CD4-positive, alpha-beta T cell (primary cell): ENCODE results near the gene ZGPAT. TPM values are rescaled to one million over a fixed set of nuclear protein-coding genes. Genes with fewer than 3 reads are reported as not detected.

ENCODE experiments used
- ATAC-seq: fragments of 200-7000 bp; cut with Tn5 transposase; one replicate; pipeline ENCODE4 v1.10.0; 2022; ENCODE audit warnings: mild to moderate bottlenecking; ENCODE audit not compliant: poor library complexity
- CTCF ChIA-PET: fragments of 350-600 bp; sonication (Branson Sonifier 250); formaldehyde crosslinking; loops from one replicate; lab custom pipeline; 2021; ENCODE audit warnings: antibody characterized with exemption, inconsistent platforms; lab: Charles Lee
- POLR2A ChIA-PET: fragments of 350-600 bp; sonication (Branson Sonifier 250); formaldehyde crosslinking; loops from one replicate; lab custom pipeline; 2021; ENCODE audit warnings: antibody characterized with exemption, inconsistent platforms; lab: Charles Lee
- DNase-seq, 14 experiments: peaks; one replicate each; pipeline ENCODE4 v3.0.0-alpha.2; 2013 to 2020; ENCODE audit warnings: mixed read lengths in 2 of 14
- H3K27ac ChIP-seq, 2 donors: one replicate each; pipeline versions ENCODE4 v1.5.1 to v1.7.0; 2013; ENCODE audit warnings: low read length in 2 of 2, low read depth in 1 of 2, mild to moderate bottlenecking in 1 of 2
- H3K27me3 ChIP-seq, 2 experiments: 1 replicate in 1 of 2; 2 replicates in 1 of 2; pipeline versions ENCODE4 v1.6.1 to v1.7.0; 2013; ENCODE audit warnings: low read length in 2 of 2, control low read depth in 1 of 2, mild to moderate bottlenecking in 1 of 2, moderate library complexity in 1 of 2; ENCODE audit not compliant: insufficient read depth in 2 of 2, control insufficient read depth in 1 of 2
- H3K36me3 ChIP-seq: one replicate; pipeline ENCODE4 v1.6.1; 2013; ENCODE audit warnings: low read length, control low read depth; ENCODE audit not compliant: insufficient read depth
- H3K4me1 ChIP-seq: one replicate; pipeline ENCODE4 v1.6.1; 2013; ENCODE audit warnings: low read length, control low read depth; ENCODE audit not compliant: insufficient read depth
- H3K4me3 ChIP-seq: one replicate; pipeline ENCODE4 v1.5.1; 2013; ENCODE audit warnings: mild to moderate bottlenecking, low read length, moderate library complexity
- H3K9me3 ChIP-seq, 2 experiments: 1 replicate in 1 of 2; 2 replicates in 1 of 2; pipeline versions ENCODE4 v1.6.1 to v1.7.0; 2013; ENCODE audit warnings: low read length in 2 of 2, mild to moderate bottlenecking in 2 of 2, control low read depth in 1 of 2, moderate library complexity in 1 of 2; ENCODE audit not compliant: control insufficient read depth in 1 of 2, insufficient read depth in 1 of 2
- H3K27ac Mint-ChIP-seq: one replicate; pipeline ENCODE4 v1.8.0; 2020; ENCODE audit warnings: mixed read lengths
- H3K27me3 Mint-ChIP-seq: one replicate; pipeline ENCODE4 v1.8.0; 2021; ENCODE audit warnings: mixed read lengths
- H3K36me3 Mint-ChIP-seq: one replicate; pipeline ENCODE4 v1.8.0; 2021; ENCODE audit warnings: low read depth, mixed read lengths
- H3K4me1 Mint-ChIP-seq: one replicate; pipeline ENCODE4 v1.8.0; 2021; ENCODE audit warnings: low read depth, mixed read lengths
- H3K4me3 Mint-ChIP-seq: one replicate; pipeline ENCODE4 v1.8.0; 2020; ENCODE audit warnings: mild to moderate bottlenecking, mixed read lengths
- H3K9me3 Mint-ChIP-seq: one replicate; pipeline ENCODE4 v1.8.0; 2020; ENCODE audit warnings: mixed read lengths
- intact Hi-C, 2 experiments: fragments of 100-400 bp; cut with DNase I in 1 of 2; cut with micrococcal nuclease in 1 of 2; formaldehyde crosslinking; loops; one replicate each; pipeline versions ENCODE4 v1.15.1 to v1.9.0; 2023 to 2025; cut with DNase I, micrococcal nuclease
- total RNA-seq, 174 experiments: library from RNA in 2 of 174; stranded (reverse) in 2 of 174; gene quantifications; one replicate each; pipeline ENCODE4 v1.2.3 and lab custom pipeline; 2021 to 2026
- TF ChIP-seq, protein P1 (sequence below): fragments of 200-600 bp; IDR thresholded peaks from one replicate; pipeline ENCODE4 v1.8.0; 2022; ENCODE audit warnings: antibody characterized with exemption, mild to moderate bottlenecking

The ZGPAT gene
- total RNA-seq, 2 experiments from 2014 or later, result 28.2 to 33.4 TPM

- Mint-ChIP-seq H3K36me3 (no peaks in the 10 kb centered on the region), H3K4me1 (no peaks in the 10 kb centered on the region), H3K27ac (no peak overlapping the region), H3K27me3 (no peaks in the 10 kb centered on the region), H3K4me3 (no peak overlapping the region), H3K9me3 (no peaks in the 10 kb centered on the region)
- Histone ChIP-seq H3K36me3 (no peaks in the 10 kb centered on the region), H3K27ac (no peak overlapping the region), H3K9me3 (no peaks in the 10 kb centered on the region), H3K4me3 (no peak overlapping the region), H3K4me1 (no peaks in the 10 kb centered on the region), H3K27me3 (no peaks in the 10 kb centered on the region)
- ChIA-PET CTCF (no interaction called here), POLR2A (no interaction called here)
- ATAC-seq (no peak), DNase-seq (no peak)
- intact Hi-C loops, result loop anchor here in 1 of 2 experiments (2.0 kb wide), 1 partner anchor 40 kb away; no protein-coding TSS in a partner anchor
- TF ChIP-seq, protein P1, sequence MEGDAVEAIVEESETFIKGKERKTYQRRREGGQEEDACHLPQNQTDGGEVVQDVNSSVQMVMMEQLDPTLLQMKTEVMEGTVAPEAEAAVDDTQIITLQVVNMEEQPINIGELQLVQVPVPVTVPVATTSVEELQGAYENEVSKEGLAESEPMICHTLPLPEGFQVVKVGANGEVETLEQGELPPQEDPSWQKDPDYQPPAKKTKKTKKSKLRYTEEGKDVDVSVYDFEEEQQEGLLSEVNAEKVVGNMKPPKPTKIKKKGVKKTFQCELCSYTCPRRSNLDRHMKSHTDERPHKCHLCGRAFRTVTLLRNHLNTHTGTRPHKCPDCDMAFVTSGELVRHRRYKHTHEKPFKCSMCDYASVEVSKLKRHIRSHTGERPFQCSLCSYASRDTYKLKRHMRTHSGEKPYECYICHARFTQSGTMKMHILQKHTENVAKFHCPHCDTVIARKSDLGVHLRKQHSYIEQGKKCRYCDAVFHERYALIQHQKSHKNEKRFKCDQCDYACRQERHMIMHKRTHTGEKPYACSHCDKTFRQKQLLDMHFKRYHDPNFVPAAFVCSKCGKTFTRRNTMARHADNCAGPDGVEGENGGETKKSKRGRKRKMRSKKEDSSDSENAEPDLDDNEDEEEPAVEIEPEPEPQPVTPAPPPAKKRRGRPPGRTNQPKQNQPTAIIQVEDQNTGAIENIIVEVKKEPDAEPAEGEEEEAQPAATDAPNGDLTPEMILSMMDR, result no peak
Observed at GRCh38 chr20:63765082-63765873, 57.4 kb downstream of the ZGPAT start.

DNA sequence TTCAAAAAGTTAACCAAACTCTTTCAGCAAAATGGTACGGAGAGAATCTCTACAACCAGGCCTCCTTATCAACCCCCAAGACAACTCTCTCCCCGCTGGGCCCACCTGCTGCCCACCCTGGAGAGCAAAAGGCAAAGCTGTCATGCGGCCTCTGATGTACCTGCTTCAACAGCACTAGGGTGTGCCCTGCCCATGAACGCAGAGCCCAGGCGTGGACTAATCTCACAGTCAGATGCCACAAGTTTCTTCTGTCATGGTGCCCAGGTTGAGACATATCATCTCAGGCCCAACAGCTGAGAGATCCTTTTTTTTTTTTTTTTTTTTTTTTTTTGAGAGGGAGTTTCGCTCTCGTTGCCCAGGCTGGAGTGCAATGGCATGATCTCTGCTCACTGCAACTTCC is 58.1 kb downstream of the ZGPAT start:
- no peaks in the 10 kb centered on the region for H3K27me3 Mint-ChIP-seq
- Histone ChIP-seq H3K4me3 (no peak overlapping the region), H3K36me3 (no peaks in the 10 kb centered on the region), H3K4me1 (no peaks in the 10 kb centered on the region), H3K27me3 (no peaks in the 10 kb centered on the region), H3K9me3 (no peaks in the 10 kb centered on the region), H3K27ac (no peak overlapping the region)
- no peaks in the 10 kb centered on the region for H3K4me1 Mint-ChIP-seq
- ChIA-PET POLR2A (interaction anchor here (0.7 kb wide), 1 partner anchor 39 kb away, joined by 4 read pairs; no protein-coding TSS in a partner anchor), CTCF (no interaction called here)
- no peaks in the 10 kb centered on the region for H3K36me3 Mint-ChIP-seq
- no peak overlapping the region for H3K4me3 Mint-ChIP-seq
- intact Hi-C loops, result loop anchor here in 1 of 2 experiments (2.0 kb wide), 1 partner anchor 39 kb away; no protein-coding TSS in a partner anchor
- no peak overlapping the region for H3K27ac Mint-ChIP-seq
- no peak for ATAC-seq
- no peak for DNase-seq
- TF ChIP-seq, protein P1, result no peak
- no peaks in the 10 kb centered on the region for H3K9me3 Mint-ChIP-seq

- no peaks in the 10 kb centered on the region for H3K27me3 ChIP-seq
- ChIA-PET POLR2A (interaction anchor here (0.7 kb wide), 1 partner anchor 40 kb away, joined by 4 read pairs; no protein-coding TSS in a partner anchor), CTCF (interaction anchor here (1.2 kb wide), 1 partner anchor 19 kb away, joined by 5 read pairs; no protein-coding TSS in a partner anchor)
- TF ChIP-seq, protein P1, result no peak
- no peak for ATAC-seq
- H3K36me3 ChIP-seq, result no peaks in the 10 kb centered on the region
- intact Hi-C loops, result no loop called here
- H3K27ac ChIP-seq, result no peak overlapping the region
- Mint-ChIP-seq H3K27me3 (no peaks in the 10 kb centered on the region), H3K36me3 (no peaks in the 10 kb centered on the region), H3K4me3 (no peak overlapping the region), H3K9me3 (no peaks in the 10 kb centered on the region), H3K4me1 (no peaks in the 10 kb centered on the region), H3K27ac (no peak overlapping the region)
- no peaks in the 10 kb centered on the region for H3K4me1 ChIP-seq
- no peak overlapping the region for H3K4me3 ChIP-seq
- no peaks in the 10 kb centered on the region for H3K9me3 ChIP-seq
- no peak for DNase-seq
Observed at GRCh38 chr20:63766695-63767426, 59.0 kb downstream of the ZGPAT start.
